Kidney epithelial cell (primary cell): Measurements from ENCODE around the gene DNAJC7. TPM values are rescaled to one million over a fixed set of nuclear protein-coding genes. Genes with fewer than 3 reads are reported as not detected.

Experiments
- DNase-seq: peaks from one replicate; pipeline ENCODE4 v3.0.0-alpha.2; 2010; ENCODE audit warnings: low read depth
- H3K27me3 ChIP-seq: 2 replicates; pipeline ENCODE4 v1.6.0; 2011; ENCODE audit warnings: low read length; ENCODE audit not compliant: control insufficient read depth, insufficient read depth
- H3K36me3 ChIP-seq: 2 replicates; pipeline ENCODE4 v1.5.1; 2011; ENCODE audit warnings: low read length; ENCODE audit not compliant: control insufficient read depth, insufficient read depth
- H3K4me3 ChIP-seq: 2 replicates; pipeline ENCODE4 v1.5.1; 2011; ENCODE audit warnings: low read depth, mild to moderate bottlenecking, control low read depth, low read length
- total RNA-seq: library from RNA; depleted of rRNA; stranded (reverse); fragments of >200 nt; gene quantifications from 2 replicates; pipeline ENCODE4 v1.2.3, GENCODE V29; 2015
- TF ChIP-seq, protein P1 (sequence below): IDR thresholded peaks from 2 replicates; pipeline ENCODE4 v1.5.1; 2011; ENCODE audit warnings: mild to moderate bottlenecking, moderate library complexity, low read length, control low read depth, inconsistent platforms; ENCODE audit not compliant: insufficient read depth, poor library complexity, severe bottlenecking

Gene DNAJC7
- total RNA-seq, 1 donor from 2014 or later, result 73.5 TPM

DNA sequence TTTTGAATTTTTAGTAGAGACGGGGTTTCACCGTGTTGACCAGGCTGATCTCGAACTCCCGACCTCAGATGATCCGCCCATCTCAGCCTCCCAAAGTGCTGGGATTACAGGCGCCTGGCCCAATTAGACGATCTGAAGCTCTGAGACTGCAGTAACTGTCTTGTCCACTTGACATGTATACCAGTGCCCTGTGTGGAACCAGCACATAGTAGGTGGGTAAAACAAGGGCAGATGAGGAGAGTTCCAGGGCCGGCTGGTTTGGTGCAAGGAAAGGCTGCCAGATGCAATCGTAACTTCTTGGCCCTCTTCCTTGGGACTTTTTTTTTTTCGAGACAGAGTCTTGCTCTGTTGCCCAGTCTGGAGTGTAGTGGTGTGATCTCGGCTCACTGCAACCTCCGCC, 30.1 kb upstream of the DNAJC7 start:
- peaks cover 10% of the 10 kb centered on the region for H3K27me3 ChIP-seq

DNA sequence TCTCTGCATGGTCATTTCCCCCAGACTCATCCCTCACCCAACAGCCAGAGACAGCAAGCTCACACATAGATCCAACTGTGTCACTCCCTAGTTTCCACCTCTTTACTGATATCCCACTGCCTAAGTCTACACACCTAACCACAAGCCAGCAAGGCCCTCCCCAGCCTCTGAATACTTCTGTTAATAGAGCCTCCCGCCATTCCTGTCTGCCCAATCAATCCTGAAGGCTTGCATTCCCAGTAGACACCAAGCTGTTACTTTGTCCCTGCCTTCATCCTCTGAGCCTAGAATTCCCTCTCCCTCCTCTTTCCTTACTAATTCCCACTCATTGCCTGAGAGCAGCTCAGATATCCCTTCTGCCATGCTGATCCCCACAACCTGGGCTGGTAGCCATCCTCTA, 28.5 kb upstream of the DNAJC7 start:
- H3K27me3 ChIP-seq, result peaks cover under 1% of the 10 kb centered on the region
- TF ChIP-seq, protein P1, sequence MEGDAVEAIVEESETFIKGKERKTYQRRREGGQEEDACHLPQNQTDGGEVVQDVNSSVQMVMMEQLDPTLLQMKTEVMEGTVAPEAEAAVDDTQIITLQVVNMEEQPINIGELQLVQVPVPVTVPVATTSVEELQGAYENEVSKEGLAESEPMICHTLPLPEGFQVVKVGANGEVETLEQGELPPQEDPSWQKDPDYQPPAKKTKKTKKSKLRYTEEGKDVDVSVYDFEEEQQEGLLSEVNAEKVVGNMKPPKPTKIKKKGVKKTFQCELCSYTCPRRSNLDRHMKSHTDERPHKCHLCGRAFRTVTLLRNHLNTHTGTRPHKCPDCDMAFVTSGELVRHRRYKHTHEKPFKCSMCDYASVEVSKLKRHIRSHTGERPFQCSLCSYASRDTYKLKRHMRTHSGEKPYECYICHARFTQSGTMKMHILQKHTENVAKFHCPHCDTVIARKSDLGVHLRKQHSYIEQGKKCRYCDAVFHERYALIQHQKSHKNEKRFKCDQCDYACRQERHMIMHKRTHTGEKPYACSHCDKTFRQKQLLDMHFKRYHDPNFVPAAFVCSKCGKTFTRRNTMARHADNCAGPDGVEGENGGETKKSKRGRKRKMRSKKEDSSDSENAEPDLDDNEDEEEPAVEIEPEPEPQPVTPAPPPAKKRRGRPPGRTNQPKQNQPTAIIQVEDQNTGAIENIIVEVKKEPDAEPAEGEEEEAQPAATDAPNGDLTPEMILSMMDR, result no peak
- no peak for DNase-seq
- no peaks in the 10 kb centered on the region for H3K36me3 ChIP-seq
- no peak overlapping the region for H3K4me3 ChIP-seq

More for the DNA sequence above, 30.1 kb upstream of the DNAJC7 start:
- no peak overlapping the region for H3K4me3 ChIP-seq
- no peak for DNase-seq
- H3K36me3 ChIP-seq, result no peaks in the 10 kb centered on the region
- TF ChIP-seq, protein P1, result no peak

DNA sequence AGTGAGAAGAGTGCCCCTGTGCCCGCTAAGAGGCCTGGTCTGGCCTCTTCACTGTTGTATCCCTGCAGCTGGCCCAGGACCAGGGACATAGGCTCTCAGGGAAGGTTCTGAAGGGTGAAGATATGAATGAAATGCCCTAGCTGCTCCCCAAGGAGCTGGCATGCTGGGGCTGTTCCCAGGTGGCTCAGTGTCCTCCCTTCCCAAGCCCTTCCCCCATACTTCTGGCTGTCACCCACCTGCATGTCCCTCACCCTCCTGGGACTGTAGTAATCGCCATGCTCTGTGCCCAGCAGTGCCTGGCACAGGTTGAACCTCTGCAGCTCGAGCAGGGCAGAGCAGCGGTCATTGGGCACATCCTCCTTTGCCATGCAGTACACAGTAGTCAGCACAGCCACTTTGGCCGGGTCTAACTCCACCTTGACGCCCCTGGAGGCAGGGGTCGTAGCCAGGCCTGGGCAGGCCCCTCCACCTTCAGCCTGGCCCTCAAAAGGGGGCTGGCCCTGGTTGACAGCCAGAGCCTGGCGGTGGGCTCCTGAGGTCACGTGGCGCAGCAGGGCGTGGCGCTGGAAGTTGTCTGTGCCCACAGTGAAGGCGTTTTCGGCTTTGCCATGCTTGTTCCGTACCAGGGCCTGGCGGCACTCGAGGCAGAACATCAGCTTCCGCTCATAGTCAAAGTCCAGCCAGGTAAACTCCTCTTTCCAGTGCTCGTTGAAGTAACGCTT, 25.5 kb upstream of the DNAJC7 start:
- Histone ChIP-seq H3K36me3 (no peaks in the 10 kb centered on the region), H3K27me3 (peaks cover 4% of the 10 kb centered on the region), H3K4me3 (no peak overlapping the region)
- TF ChIP-seq, protein P1, result no peak
- no peak for DNase-seq

DNA sequence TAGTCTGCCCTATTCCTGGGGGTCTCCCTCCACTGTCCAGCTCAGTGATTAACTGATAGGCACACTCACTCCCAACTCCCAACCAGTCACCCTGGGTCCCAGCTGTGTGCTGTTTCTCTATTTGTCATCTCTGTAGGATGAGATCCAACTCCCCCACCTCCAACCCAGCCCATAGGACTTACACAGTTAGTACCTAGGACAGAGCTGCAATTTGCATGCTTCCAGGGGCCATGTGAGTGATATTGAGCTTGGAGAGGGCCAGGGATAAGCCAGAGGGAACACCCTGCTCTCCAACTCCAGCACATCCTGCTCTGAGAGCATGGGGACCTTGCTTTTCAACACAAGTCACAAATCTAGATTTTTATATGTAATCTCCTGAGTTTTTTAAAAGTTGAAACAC, 24.4 kb upstream of the DNAJC7 start:
- Histone ChIP-seq H3K4me3 (no peak overlapping the region), H3K36me3 (no peaks in the 10 kb centered on the region), H3K27me3 (peaks cover 6% of the 10 kb centered on the region)
- TF ChIP-seq, protein P1, result no peak
- DNase-seq, result no peak

DNA sequence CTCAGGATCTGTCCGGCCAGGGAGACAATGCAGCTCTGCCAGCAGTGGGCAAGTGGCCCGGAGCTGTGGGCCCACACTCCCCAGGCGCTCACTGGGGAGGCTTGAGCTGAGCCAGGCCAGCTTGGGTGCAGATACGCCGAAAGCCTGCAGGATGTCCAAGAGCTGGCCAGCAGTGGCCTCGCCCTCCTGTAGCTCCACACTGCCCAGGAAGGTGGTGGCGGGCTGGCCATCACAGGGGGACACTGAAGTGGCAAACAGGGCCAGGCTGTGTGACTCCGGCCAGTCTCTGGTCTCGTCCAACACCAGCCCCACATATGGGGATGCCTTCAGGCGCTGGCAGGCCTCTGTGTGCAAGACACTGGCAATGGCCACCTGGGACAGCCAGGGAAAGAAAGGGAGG, 23.6 kb upstream of the DNAJC7 start:
- Histone ChIP-seq H3K36me3 (no peaks in the 10 kb centered on the region), H3K4me3 (no peak overlapping the region), H3K27me3 (peaks cover 6% of the 10 kb centered on the region)
- TF ChIP-seq, protein P1, result no peak
- no peak for DNase-seq
